Left ventricle myocardium inferior (tissue), 1 donor: ENCODE measurements around the gene SLC41A1. TPM values are rescaled to one million over a fixed set of nuclear protein-coding genes. Genes with fewer than 3 reads are reported as not detected.

Source experiments
- DNase-seq: peaks from one replicate; pipeline ENCODE4 v3.0.0-alpha.2; 2020
- H3K27ac ChIP-seq: fragments of 200-600 bp; replicated peaks from 2 replicates; pipeline ENCODE4 v1.8.0; 2021
- H3K27me3 ChIP-seq: fragments of 200-600 bp; 2 replicates; pipeline ENCODE4 v1.8.0; 2021; ENCODE audit warnings: low read depth
- H3K36me3 ChIP-seq: fragments of 200-600 bp; 2 replicates; pipeline ENCODE4 v1.8.0; 2021
- H3K4me1 ChIP-seq: fragments of 200-600 bp; 2 replicates; pipeline ENCODE4 v1.8.0; 2021
- H3K4me3 ChIP-seq: fragments of 200-600 bp; 2 replicates; pipeline ENCODE4 v1.8.0; 2021; ENCODE audit warnings: mild to moderate bottlenecking, moderate library complexity
- H3K9me3 ChIP-seq: fragments of 200-600 bp; replicated peaks from 2 replicates; pipeline ENCODE4 v1.8.0; 2021
- intact Hi-C: fragments of 100-400 bp; cut with micrococcal nuclease; formaldehyde crosslinking; loops from one replicate; pipeline ENCODE4 v1.11.0; 2022
- total RNA-seq: library from RNA; stranded (reverse); fragmentation: NEBNext Ultra II Directional; extraction: Animal tissue kit (Norgen Biotek cat#: 25700); gene quantifications from one replicate; pipeline ENCODE4 v1.2.1, GENCODE V29; 2021
- TF ChIP-seq, protein P1 (sequence below): fragments of 200-600 bp; IDR thresholded peaks from 2 replicates; pipeline ENCODE4 v1.8.0; 2021; ENCODE audit warnings: antibody characterized with exemption, mild to moderate bottlenecking, borderline replicate concordance
- donor health status: DM: no; HTN: yes; CAD: no; lungs with severe emphysema.

The SLC41A1 gene
- total RNA-seq, 1 donor from 2014 or later, result 486 TPM

DNA sequence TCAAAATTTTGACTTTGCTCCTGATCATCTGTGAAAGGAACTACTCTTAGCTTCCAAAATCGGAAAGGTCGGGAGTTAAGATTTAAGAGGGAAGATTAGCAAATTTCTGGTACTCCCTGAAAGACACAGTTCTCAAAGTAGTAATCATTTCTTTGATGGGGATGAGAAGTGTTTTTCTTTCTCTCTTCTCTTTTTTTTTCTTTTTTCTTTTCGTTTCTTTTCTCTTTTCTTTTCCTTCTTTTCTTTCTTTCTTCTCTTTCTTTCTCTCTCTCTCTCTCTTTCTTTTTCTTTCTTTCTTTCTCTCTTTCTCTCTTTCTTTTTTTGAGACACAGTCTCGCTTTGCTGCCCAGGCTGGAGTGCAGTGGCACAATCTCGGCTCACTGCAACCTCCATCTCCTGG is 32.7 kb downstream of the SLC41A1 start:
- Histone ChIP-seq H3K27ac (no peak overlapping the region), H3K27me3 (no peaks in the 10 kb centered on the region), H3K36me3 (no peaks in the 10 kb centered on the region), H3K9me3 (no peaks in the 10 kb centered on the region), H3K4me1 (peaks cover 26% of the 10 kb centered on the region), H3K4me3 (no peak overlapping the region)
- intact Hi-C loops, result no loop called here
- TF ChIP-seq, protein P1, sequence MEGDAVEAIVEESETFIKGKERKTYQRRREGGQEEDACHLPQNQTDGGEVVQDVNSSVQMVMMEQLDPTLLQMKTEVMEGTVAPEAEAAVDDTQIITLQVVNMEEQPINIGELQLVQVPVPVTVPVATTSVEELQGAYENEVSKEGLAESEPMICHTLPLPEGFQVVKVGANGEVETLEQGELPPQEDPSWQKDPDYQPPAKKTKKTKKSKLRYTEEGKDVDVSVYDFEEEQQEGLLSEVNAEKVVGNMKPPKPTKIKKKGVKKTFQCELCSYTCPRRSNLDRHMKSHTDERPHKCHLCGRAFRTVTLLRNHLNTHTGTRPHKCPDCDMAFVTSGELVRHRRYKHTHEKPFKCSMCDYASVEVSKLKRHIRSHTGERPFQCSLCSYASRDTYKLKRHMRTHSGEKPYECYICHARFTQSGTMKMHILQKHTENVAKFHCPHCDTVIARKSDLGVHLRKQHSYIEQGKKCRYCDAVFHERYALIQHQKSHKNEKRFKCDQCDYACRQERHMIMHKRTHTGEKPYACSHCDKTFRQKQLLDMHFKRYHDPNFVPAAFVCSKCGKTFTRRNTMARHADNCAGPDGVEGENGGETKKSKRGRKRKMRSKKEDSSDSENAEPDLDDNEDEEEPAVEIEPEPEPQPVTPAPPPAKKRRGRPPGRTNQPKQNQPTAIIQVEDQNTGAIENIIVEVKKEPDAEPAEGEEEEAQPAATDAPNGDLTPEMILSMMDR, result no peak
- DNase-seq, result no peak

DNA sequence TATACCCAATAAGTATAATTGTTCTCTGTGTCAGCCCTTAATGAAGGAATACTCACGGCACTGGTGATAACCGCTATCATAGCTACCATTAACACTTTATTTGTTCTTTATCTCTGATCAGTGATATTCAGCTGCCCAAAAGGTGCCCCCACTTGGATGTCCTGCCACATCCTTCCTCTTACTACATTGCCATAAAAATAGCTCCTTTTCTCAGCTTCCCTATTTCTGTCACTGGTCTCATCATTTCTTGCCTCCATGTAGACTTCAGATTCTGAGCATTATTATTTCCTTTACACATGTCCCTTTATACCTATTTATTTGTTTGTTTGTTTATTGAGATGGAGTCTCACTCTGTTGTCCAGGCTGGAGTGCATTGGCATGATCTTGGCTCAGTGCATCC is 35.0 kb downstream of the SLC41A1 start:
- Histone ChIP-seq H3K4me1 (peaks cover 24% of the 10 kb centered on the region), H3K27ac (no peak overlapping the region), H3K9me3 (no peaks in the 10 kb centered on the region), H3K36me3 (no peaks in the 10 kb centered on the region), H3K4me3 (no peak overlapping the region), H3K27me3 (no peaks in the 10 kb centered on the region)
- TF ChIP-seq, protein P1, result no peak
- intact Hi-C loops, result no loop called here
- DNase-seq, result no peak

DNA sequence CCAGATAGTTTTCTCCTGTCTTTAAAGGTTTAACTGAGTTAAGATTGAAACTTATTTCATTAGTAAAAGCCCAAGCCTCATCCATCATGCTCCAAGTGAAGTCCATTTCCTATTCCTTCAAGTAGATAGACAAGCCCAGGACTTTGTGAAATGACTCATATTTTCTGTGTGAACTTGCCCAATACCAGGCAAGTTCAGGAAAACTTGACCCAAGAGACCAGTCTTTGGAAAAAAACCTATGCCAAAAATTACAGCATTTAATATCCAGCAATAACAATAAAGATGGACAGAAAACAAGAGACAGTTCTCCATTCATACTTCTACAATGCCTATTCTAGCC is 37.3 kb downstream of the SLC41A1 start:
- no peak for DNase-seq
- Histone ChIP-seq H3K4me1 (peaks cover 20% of the 10 kb centered on the region), H3K4me3 (peak overlapping the region; percentile 85), H3K27ac (peak overlapping the region; percentile 60), H3K36me3 (peaks cover under 1% of the 10 kb centered on the region), H3K27me3 (no peaks in the 10 kb centered on the region), H3K9me3 (no peaks in the 10 kb centered on the region)
- TF ChIP-seq, protein P1, result no peak
- intact Hi-C loops, result no loop called here

DNA sequence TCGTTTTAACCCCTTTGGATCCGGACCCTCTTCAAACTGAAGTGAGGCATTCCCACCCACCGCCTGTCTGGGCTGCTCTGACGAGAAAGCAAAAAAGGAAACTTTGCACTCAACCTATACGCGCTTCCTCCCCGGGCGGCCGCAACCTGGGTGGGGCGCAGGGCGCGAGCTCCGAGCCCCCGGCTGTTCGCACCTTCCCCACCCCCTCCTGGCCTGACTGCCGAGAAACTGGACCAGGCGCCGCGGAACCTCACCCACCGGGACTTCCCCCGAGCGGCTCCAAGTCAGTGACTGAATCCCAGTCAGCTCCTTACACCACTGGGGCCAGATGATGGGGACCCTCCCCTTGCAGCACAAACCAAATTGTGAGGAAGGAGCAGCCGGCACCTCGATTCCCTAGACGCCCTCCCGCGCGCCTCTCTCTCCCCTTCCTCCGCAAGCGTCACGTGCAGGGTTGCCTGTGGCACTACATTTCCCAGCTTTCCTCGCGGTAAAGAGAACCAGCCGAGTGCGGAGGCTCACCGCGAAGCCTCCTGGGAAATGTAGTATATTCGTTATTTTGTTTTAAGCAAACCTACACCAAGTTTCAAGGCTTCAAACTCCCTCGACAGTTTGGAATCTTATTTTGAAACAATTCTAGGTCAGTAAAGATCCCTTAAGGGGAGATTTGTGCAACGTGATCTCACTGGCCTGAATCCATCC is 37.8 kb downstream of the SLC41A1 start, which contains the start of gene RAB29:
Gene RAB29, minus strand, starts transcription at position 468 of the 702 bp plus-strand sequence. CDS start 526 bp downstream, outside the sequence.
- Histone ChIP-seq H3K9me3 (no peaks in the 10 kb centered on the region), H3K36me3 (peaks cover 6% of the 10 kb centered on the region), H3K27me3 (no peaks in the 10 kb centered on the region), H3K27ac (peak within 1 kb of the TSS; percentile 60), H3K4me3 (peak within 1 kb of the TSS; percentile 85), H3K4me1 (peaks cover 20% of the 10 kb centered on the region)
- intact Hi-C loops, result no loop called here
- peak; percentile 80 for DNase-seq
- TF ChIP-seq, protein P1, result no peak

DNA sequence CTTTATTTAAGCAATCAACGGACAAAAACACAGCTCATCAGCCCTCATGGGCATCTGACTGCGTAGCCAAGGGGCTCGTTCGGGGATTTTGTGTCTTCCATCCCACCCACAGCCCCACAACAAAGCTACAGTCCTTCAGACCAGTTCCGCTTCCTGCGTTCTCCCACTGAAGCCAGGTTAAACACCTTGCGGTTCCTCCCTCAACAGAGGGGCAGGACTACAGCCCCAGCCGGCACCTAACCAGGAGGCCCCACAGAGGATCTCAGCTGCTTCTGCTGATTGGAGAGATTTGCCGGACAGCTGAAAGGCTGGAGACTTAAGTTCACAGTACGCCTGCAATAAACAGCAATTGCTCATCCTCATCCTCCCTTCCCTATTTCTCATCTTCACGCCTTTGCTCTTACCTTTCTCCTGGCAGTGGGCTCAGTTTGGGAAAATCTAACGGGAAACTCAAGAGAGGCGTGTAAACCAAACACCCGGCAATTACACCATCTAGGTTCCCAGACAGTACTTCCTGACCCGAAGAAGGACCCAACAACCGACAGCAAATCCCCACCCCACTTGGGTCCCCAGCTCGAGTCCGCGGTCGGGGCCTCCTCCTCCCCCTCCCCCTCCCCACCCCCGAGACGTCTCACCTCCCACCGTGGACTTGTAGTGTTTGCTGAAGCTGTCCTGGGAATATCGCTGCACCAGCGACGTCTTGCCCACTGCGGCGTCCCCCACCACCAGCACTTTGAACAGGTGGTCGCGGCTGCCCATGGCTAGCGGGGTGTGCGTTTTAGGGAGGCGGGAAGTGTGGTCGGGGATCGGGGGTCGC is 38.6 kb downstream of the SLC41A1 start:
- peak overlapping the region; percentile 85 for H3K4me3 ChIP-seq
- DNase-seq, result no peak
- H3K36me3 ChIP-seq, result peaks cover 10% of the 10 kb centered on the region
- TF ChIP-seq, protein P1, result no peak
- intact Hi-C loops, result no loop called here
- H3K9me3 ChIP-seq, result no peaks in the 10 kb centered on the region
- peak overlapping the region; percentile 60 for H3K27ac ChIP-seq
- H3K27me3 ChIP-seq, result no peaks in the 10 kb centered on the region
- H3K4me1 ChIP-seq, result peaks cover 20% of the 10 kb centered on the region
